Astrocyte of the cerebellum (primary cell): ENCODE results near the gene GRIFIN.
"Not testable (repeated sequence)": the region's sequence is repeated elsewhere in the genome, so short reads cannot be mapped to it uniquely, and the experiment has no call there.

Source experiments
- DNase-seq: peaks from one replicate; pipeline ENCODE4 v3.0.0-alpha.2; 2011; ENCODE audit warnings: low read depth
- H3K4me3 ChIP-seq: 2 replicates; pipeline ENCODE4 v1.5.1; 2011; ENCODE audit warnings: mild to moderate bottlenecking, low read depth, low read length, moderate library complexity
- in situ Hi-C: cut with HindIII; loops from 2 replicates; pipeline ENCODE4 v1.10.0; 2017; ENCODE audit warnings: low sequenced_read_pairs
- TF ChIP-seq, protein P1 (sequence below): IDR thresholded peaks from 2 replicates; pipeline ENCODE4 v1.5.1; 2012; ENCODE audit warnings: low read length, low read depth, moderate library complexity, mild to moderate bottlenecking; ENCODE audit errors: missing control alignments

The GRIFIN gene

DNA sequence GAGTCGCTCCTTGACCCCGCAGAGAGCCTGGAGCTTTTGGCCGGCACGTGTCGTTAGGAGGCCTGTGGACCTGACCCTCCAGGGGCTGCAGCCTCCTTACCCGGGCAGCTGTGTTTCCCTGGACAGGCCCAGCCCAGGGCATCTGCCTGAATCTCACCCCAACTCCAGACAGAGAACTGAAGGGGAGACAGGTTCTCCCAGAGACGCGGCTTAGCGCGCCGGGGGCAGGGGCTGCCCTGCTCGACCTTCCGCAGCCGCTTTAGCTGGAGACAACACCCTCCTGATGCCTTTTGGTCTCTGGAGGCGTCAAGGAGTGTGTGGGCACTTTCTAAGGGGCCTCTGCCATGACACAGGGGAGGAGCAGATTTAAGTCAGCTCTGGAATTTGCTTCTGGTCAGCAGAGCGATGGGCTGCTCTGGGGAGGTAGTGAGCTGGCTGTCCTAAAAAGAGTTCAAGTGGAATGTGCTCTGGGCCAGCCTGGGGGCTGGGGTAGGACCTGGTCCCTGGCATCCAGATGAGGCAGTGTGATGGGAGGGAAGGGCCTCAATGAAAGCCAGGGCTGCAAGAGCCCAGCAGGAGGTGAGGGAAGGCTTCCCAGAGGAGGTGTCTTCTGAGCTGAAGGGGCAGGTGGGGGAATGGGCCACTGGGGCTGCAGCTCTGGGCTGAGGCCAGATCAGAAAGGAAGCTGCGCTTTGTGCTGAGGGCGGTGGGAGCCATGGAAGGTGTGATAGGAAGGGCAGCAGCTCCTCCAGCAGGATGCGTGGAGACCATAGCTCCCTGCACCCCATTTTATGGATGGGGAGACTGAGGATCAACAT, 5.8 kb downstream of the GRIFIN start:
- TF ChIP-seq, protein P1, sequence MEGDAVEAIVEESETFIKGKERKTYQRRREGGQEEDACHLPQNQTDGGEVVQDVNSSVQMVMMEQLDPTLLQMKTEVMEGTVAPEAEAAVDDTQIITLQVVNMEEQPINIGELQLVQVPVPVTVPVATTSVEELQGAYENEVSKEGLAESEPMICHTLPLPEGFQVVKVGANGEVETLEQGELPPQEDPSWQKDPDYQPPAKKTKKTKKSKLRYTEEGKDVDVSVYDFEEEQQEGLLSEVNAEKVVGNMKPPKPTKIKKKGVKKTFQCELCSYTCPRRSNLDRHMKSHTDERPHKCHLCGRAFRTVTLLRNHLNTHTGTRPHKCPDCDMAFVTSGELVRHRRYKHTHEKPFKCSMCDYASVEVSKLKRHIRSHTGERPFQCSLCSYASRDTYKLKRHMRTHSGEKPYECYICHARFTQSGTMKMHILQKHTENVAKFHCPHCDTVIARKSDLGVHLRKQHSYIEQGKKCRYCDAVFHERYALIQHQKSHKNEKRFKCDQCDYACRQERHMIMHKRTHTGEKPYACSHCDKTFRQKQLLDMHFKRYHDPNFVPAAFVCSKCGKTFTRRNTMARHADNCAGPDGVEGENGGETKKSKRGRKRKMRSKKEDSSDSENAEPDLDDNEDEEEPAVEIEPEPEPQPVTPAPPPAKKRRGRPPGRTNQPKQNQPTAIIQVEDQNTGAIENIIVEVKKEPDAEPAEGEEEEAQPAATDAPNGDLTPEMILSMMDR = no peak
- in situ Hi-C loops = no loop called here
- no peak for DNase-seq
- no peak overlapping the region for H3K4me3 ChIP-seq

DNA sequence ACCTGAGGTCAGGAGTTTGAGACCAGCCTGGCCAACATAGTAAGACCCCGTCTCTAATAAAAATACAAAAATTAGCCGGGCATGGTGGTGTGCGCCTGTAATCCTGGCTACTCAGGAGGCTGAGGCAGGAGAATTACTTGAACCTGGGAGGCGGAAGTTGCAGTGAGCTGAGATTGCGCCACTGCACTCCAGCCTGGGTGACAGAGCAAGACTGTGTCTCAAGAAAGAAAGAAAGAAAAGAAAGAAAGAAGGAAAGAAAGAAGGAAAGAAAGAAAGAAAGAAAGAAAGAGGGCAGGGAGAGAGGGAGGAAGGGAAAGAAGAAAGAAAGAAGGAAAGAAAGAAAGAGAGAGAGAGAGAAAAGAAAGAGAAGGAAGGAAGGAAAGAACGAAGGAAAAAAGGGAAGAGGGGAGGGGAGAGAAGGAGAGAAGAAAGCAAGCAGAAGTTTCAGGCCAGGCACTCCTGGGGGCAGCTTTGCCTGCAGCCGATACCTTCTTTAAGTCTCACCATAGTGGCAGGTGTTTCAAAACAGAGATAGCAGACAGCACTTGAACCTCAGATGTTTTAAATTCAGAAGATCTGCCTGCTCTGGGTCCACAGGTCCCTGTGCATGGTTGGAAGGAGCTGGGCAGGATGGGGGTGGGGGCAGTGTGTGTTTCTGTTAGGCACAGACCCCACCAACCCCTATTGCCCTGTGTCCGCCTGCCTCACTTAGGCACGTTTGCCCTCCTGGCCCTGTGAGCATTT, 6.6 kb downstream of the GRIFIN start:
- DNase-seq, in situ Hi-C loops, H3K4me3 ChIP-seq: not testable (repeated sequence)

DNA sequence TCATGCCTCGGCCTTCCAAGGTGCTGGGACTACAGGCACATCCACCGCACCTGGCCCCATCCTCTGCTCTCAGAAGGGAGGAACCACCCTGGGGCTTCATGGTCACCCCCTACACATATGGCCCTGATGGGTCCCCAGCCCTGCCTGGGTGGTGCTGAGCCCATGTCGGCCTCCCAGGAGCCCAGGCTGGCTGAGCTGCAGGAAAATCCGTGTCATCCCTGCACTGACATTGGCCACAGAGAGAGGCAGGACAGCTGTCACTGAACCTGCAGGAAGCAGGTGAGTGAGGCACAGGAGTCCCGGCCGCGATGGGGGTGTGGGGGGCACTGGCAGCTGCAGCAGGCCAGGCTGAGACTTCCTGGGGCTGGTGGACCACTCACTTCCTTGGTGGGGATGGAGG, 8.0 kb downstream of the GRIFIN start:
- DNase-seq = no peak
- in situ Hi-C loops = no loop called here
- TF ChIP-seq, protein P1 = no peak
- no peak overlapping the region for H3K4me3 ChIP-seq

DNA sequence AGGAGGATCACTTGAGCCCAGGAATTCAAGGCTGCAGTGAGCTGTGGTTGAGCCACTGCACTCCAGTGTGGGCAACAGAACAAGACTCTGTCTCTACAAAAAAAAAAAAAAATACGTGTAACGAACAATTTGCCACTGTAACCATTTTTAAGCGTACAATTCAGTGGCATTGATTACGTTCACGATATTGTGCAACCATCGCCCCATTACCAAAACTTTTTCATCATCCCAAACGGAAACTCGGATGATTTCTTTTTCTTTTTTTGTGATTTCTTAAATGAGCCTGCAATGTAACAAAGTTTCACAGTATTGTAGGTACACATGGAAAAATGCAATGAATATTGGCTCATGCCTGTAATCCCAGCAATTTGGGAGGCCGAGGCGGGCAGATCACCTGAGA, 9.5 kb downstream of the GRIFIN start:
- no peak for DNase-seq
- no peak overlapping the region for H3K4me3 ChIP-seq
- in situ Hi-C loops = no loop called here
- TF ChIP-seq, protein P1 = no peak

DNA sequence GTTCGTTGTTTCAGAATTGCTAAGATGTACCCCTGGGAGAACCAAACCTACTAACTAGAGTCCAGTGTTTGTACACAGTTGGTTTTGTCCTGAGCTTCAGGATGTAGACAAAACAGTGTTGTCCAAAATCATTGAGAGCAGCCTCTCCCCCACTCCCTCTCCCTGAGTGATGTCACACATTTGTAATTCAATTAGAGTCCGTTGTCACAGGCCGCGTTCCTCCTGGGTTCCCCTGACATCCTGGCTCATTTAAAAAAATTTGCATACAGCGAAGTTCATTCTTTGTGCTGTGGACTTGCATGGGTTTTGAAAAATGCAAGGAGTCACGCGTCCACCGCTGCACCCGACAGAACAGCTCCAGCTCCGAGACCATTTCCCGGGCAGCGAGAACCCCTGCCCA, 10.3 kb downstream of the GRIFIN start:
- no peak for DNase-seq
- TF ChIP-seq, protein P1 = no peak
- no peak overlapping the region for H3K4me3 ChIP-seq
- in situ Hi-C loops = no loop called here

DNA sequence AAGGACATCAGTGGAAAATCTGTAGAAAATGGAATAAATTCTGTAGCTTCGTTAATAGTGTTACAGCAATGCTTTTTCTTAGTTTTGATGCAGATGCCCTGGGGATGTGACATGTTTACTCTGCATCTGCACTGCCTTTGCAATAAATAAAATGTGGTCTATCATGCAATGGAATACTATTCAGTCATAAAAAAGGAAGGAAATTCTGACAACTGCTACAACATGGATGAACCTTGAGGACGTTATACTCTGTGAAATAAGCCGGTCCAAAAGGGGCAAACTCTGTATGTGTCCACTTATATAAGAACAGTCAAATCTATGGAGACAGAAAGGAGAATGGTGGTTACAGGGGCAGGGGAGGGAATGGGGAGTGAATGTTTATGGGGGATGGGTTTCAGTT, 13.5 kb downstream of the GRIFIN start:
- in situ Hi-C loops = no loop called here
- no peak overlapping the region for H3K4me3 ChIP-seq
- DNase-seq = no peak
- TF ChIP-seq, protein P1 = no peak
